PC-3 (cell line): Measurements from ENCODE around the gene MACROD2. TPM values are rescaled to one million over a fixed set of nuclear protein-coding genes. Genes with fewer than 3 reads are reported as not detected.
A peak's percentile ranks its signal among the peaks of the same experiment; 100 is the strongest.

Experiments
- ATAC-seq: fragments of 200-7000 bp; cut with Tn5 transposase; 2 replicates; pipeline ENCODE4 v1.9.1; 2020; ENCODE audit warnings: mild to moderate bottlenecking, moderate library complexity
- BruUV-seq: library from RNA; stranded (reverse); fragments of 400-500 nt; replicated peaks from 2 replicates; lab custom pipeline; 2021; lab: Mats Ljungman, UMichigan
- CTCF ChIA-PET: fragments of 300-600 bp; sonication (Branson Sonifier 250); formaldehyde crosslinking; loops from one replicate; lab custom pipeline; 2022; ENCODE audit warnings: antibody characterized with exemption; lab: Charles Lee
- POLR2A ChIA-PET: fragments of 300-600 bp; sonication (Branson Sonifier 250); formaldehyde crosslinking; loops from one replicate; lab custom pipeline; 2022; ENCODE audit warnings: antibody characterized with exemption; ENCODE audit not compliant: unreplicated experiment; lab: Charles Lee
- DNase-seq: peaks from one replicate; pipeline ENCODE4 v3.0.0-alpha.2; 2015
- H2AFZ ChIP-seq: fragments of 300-600 bp; sonication (generic); 2 replicates; pipeline ENCODE4 v1.6.0; 2016; ENCODE audit warnings: antibody characterized with exemption, low read length
- H3F3A ChIP-seq: fragments of 300-600 bp; sonication (generic); one replicate; pipeline ENCODE4 v1.6.0; 2017; ENCODE audit warnings: antibody characterized with exemption, low read length, control low read depth, mild to moderate bottlenecking; ENCODE audit not compliant: unreplicated experiment
- H3K27ac ChIP-seq: fragments of 300-600 bp; sonication (generic); 2 replicates; pipeline ENCODE4 v1.5.1; 2016; ENCODE audit warnings: mild to moderate bottlenecking, low read length
- H3K27me3 ChIP-seq: fragments of 300-600 bp; sonication (generic); 2 replicates; pipeline ENCODE4 v1.6.1; 2016; ENCODE audit warnings: low read length, mixed read lengths
- H3K36me3 ChIP-seq: fragments of 300-600 bp; sonication (generic); 2 replicates; pipeline ENCODE4 v1.6.1; 2016; ENCODE audit warnings: low read depth, mixed run types, low read length, mixed read lengths
- H3K4me1 ChIP-seq: fragments of 300-600 bp; sonication (generic); 2 replicates; pipeline ENCODE4 v1.5.1; 2016; ENCODE audit warnings: low read length; ENCODE audit not compliant: insufficient read depth
- H3K4me2 ChIP-seq: fragments of 300-600 bp; sonication (generic); 2 replicates; pipeline ENCODE4 v1.6.0; 2016; ENCODE audit warnings: low read length
- H3K4me3 ChIP-seq: fragments of 300-600 bp; sonication (generic); 2 replicates; pipeline ENCODE4 v1.5.1; 2016; ENCODE audit warnings: mild to moderate bottlenecking, low read length, mixed read lengths
- H3K79me2 ChIP-seq: fragments of 300-600 bp; sonication (generic); 2 replicates; pipeline ENCODE4 v1.6.1; 2017; ENCODE audit warnings: low read length, mixed read lengths
- H3K9ac ChIP-seq: fragments of 300-600 bp; sonication (generic); 2 replicates; pipeline ENCODE4 v1.6.0; 2016; ENCODE audit warnings: mild to moderate bottlenecking, low read length
- H3K9me2 ChIP-seq: fragments of 300-600 bp; sonication (generic); replicated peaks from 2 replicates; pipeline ENCODE4 v1.6.1; 2016; ENCODE audit warnings: mixed run types, low read length, mixed read lengths
- H3K9me3 ChIP-seq: fragments of 300-600 bp; sonication (generic); 2 replicates; pipeline ENCODE4 v1.6.1; 2016; ENCODE audit warnings: low read length, mixed read lengths
- H4K20me1 ChIP-seq: fragments of 300-600 bp; sonication (generic); 2 replicates; pipeline ENCODE4 v1.6.1; 2016; ENCODE audit warnings: low read length, mixed read lengths
- CTCF ChIP-seq: fragments of 300-600 bp; sonication (generic); conservative IDR thresholded peaks from 2 replicates; pipeline ENCODE4 v1.5.1; 2017; ENCODE audit warnings: antibody characterized with exemption, low read depth, mild to moderate bottlenecking, low read length
- EZH2 ChIP-seq: fragments of 300-600 bp; sonication (generic); IDR thresholded peaks from one replicate; pipeline ENCODE4 v1.6.1; 2017; ENCODE audit warnings: antibody characterized with exemption, mild to moderate bottlenecking, low read length; ENCODE audit not compliant: unreplicated experiment
- EZH2phosphoT487 ChIP-seq: fragments of 300-600 bp; sonication (generic); IDR thresholded peaks from 2 replicates; pipeline ENCODE4 v1.6.1; 2018; ENCODE audit warnings: mild to moderate bottlenecking, antibody characterized with exemption, low read length, borderline replicate concordance
- intact Hi-C: fragments of 100-400 bp; cut with micrococcal nuclease; formaldehyde crosslinking; loops from 2 replicates; pipeline ENCODE4 v1.9.0; 2023
- total RNA-seq: library from RNA; depleted of rRNA; stranded (reverse); fragments of >200 nt; gene quantifications from 2 replicates; pipeline ENCODE4 v1.2.3, GENCODE V29; 2014

Gene MACROD2
- total RNA-seq, 1 experiment from 2014 or later, result 3.1 TPM

GRCh38 chr20:15938847-15939246 lies 1943.5 kb downstream of the MACROD2 start:
- Histone ChIP-seq H3K4me3 (no peak overlapping the region), H3K4me1 (peaks cover 15% of the 10 kb centered on the region), H3F3A (no peaks in the 10 kb centered on the region), H3K9me2 (no peaks in the 10 kb centered on the region), H3K27ac (no peak overlapping the region), H3K79me2 (no peaks in the 10 kb centered on the region), H4K20me1 (no peaks in the 10 kb centered on the region), H3K9ac (no peak overlapping the region), H3K36me3 (no peaks in the 10 kb centered on the region), H3K9me3 (peaks cover 9% of the 10 kb centered on the region; the same call in 1 of the 2 replicates), H3K4me2 (no peak overlapping the region), H2AFZ (no peak overlapping the region), H3K27me3 (no peaks in the 10 kb centered on the region)
- POLR2A ChIA-PET, result no interaction called here
- no peak for ATAC-seq
- intact Hi-C loops, result no loop called here
- DNase-seq, result no peak
- no TSS peak for BruUV-seq
- TF ChIP-seq EZH2 (no peak), EZH2phosphoT487 (no peak), CTCF (no peak)
- CTCF ChIA-PET, result no interaction called here

- TF ChIP-seq EZH2phosphoT487 (no peak), EZH2 (no peak), CTCF (no peak)
- H3K9me2 ChIP-seq, result no peaks in the 10 kb centered on the region
- no peak overlapping the region for H3K27ac ChIP-seq
- H4K20me1 ChIP-seq, result no peaks in the 10 kb centered on the region
- H3K4me3 ChIP-seq, result no peak overlapping the region
- no peaks in the 10 kb centered on the region for H3F3A ChIP-seq
- DNase-seq (no peak), ATAC-seq (no peak)
- BruUV-seq, result no TSS peak
- no peaks in the 10 kb centered on the region for H3K79me2 ChIP-seq
- peaks cover 9% of the 10 kb centered on the region; the same call in 1 of the 2 replicates for H3K9me3 ChIP-seq
- POLR2A ChIA-PET, result no interaction called here
- peaks cover 15% of the 10 kb centered on the region for H3K4me1 ChIP-seq
- intact Hi-C loops, result loop anchor here (5.0 kb wide), 1 partner anchor 537 kb away; no protein-coding TSS in a partner anchor
- H3K9ac ChIP-seq, result no peak overlapping the region
- no peaks in the 10 kb centered on the region for H3K27me3 ChIP-seq
- CTCF ChIA-PET, result no interaction called here
- H3K4me2 ChIP-seq, result no peak overlapping the region
- H3K36me3 ChIP-seq, result no peaks in the 10 kb centered on the region
- H2AFZ ChIP-seq, result no peak overlapping the region
Measured at GRCh38 chr20:15940127-15940526, 1944.8 kb downstream of the MACROD2 start.

- TF ChIP-seq EZH2 (no peak), EZH2phosphoT487 (no peak), CTCF (no peak)
- no TSS peak for BruUV-seq
- POLR2A ChIA-PET, result interaction anchor here (0.6 kb wide), 1 partner anchor 1734 kb away, joined by 4 read pairs; no protein-coding TSS in a partner anchor
- H3K4me3 ChIP-seq, result no peak overlapping the region
- H3K4me1 ChIP-seq, result peaks cover 15% of the 10 kb centered on the region
- no peaks in the 10 kb centered on the region for H3K9me2 ChIP-seq
- no peak overlapping the region for H3K4me2 ChIP-seq
- DNase-seq (peak; percentile 97), ATAC-seq (peak; percentile 96)
- intact Hi-C loops, result loop anchor here (5.0 kb wide), 1 partner anchor 535 kb away; no protein-coding TSS in a partner anchor
- H3K27me3 ChIP-seq, result no peaks in the 10 kb centered on the region
- H3F3A ChIP-seq, result no peaks in the 10 kb centered on the region
- H2AFZ ChIP-seq, result no peak overlapping the region
- H4K20me1 ChIP-seq, result no peaks in the 10 kb centered on the region
- H3K27ac ChIP-seq, result peak overlapping the region; percentile 10; the same call in 1 of the 2 replicates
- H3K79me2 ChIP-seq, result no peaks in the 10 kb centered on the region
- CTCF ChIA-PET, result no interaction called here
- peaks cover 9% of the 10 kb centered on the region; the same call in 1 of the 2 replicates for H3K9me3 ChIP-seq
- no peak overlapping the region for H3K9ac ChIP-seq
- H3K36me3 ChIP-seq, result no peaks in the 10 kb centered on the region
Measured at GRCh38 chr20:15942130-15942529, 1946.8 kb downstream of the MACROD2 start.
